Muscle layer of duodenum (tissue), 2 donors: ENCODE measurements around the gene MYO3B.
"Not testable (repeated sequence)": the region's sequence is repeated elsewhere in the genome, so short reads cannot be mapped to it uniquely, and the experiment has no call there.

ENCODE experiments used
- H3K27ac ChIP-seq: one replicate; pipeline ENCODE4 v1.7.0; 2013; ENCODE audit warnings: mild to moderate bottlenecking, low read length
- H3K27me3 ChIP-seq: one replicate; pipeline ENCODE4 v1.7.0; 2013; ENCODE audit warnings: low read depth, mild to moderate bottlenecking, control low read depth, low read length
- H3K36me3 ChIP-seq, 2 donors: one replicate each; pipeline ENCODE4 v1.7.0; 2013; ENCODE audit warnings: low read length in 2 of 2, control low read depth in 1 of 2, mild to moderate bottlenecking in 1 of 2; ENCODE audit not compliant: insufficient read depth in 2 of 2, control insufficient read depth in 1 of 2
- H3K4me1 ChIP-seq, 2 donors: one replicate each; pipeline ENCODE4 v1.7.0; 2013; ENCODE audit warnings: low read length in 2 of 2, mild to moderate bottlenecking in 2 of 2, control low read depth in 1 of 2, moderate library complexity in 1 of 2; ENCODE audit not compliant: insufficient read depth in 2 of 2, control insufficient read depth in 1 of 2
- H3K4me3 ChIP-seq, 2 donors: one replicate each; pipeline ENCODE4 v1.7.0; 2013; ENCODE audit warnings: low read length in 2 of 2, low read depth in 1 of 2, mild to moderate bottlenecking in 1 of 2
- H3K9me3 ChIP-seq, 2 donors: one replicate each; pipeline ENCODE4 v1.7.0; 2013; ENCODE audit warnings: low read length in 2 of 2, control low read depth in 1 of 2, mild to moderate bottlenecking in 1 of 2; ENCODE audit not compliant: control insufficient read depth in 1 of 2
- donor health status: healthy.

The MYO3B gene

GRCh38 chr2:170588729-170589128, 410.8 kb downstream of the MYO3B start:
- H3K4me3 ChIP-seq: no peak overlapping the region
- H3K4me1 ChIP-seq: peaks cover 0 to 12% of the 10 kb centered on the region in 2 donors
- no peaks in the 10 kb centered on the region for H3K27me3 ChIP-seq
- H3K9me3 ChIP-seq: no peaks in the 10 kb centered on the region
- H3K27ac ChIP-seq: no peak overlapping the region
- no peaks in the 10 kb centered on the region for H3K36me3 ChIP-seq

- no peak overlapping the region for H3K27ac ChIP-seq
- H3K4me3 ChIP-seq: no peak overlapping the region
- H3K27me3 ChIP-seq: no peaks in the 10 kb centered on the region
- no peaks in the 10 kb centered on the region for H3K9me3 ChIP-seq
- H3K4me1 ChIP-seq: peaks cover 0 to 8% of the 10 kb centered on the region in 2 donors
- H3K36me3 ChIP-seq: no peaks in the 10 kb centered on the region
Measured at GRCh38 chr2:170596576-170596975, 418.6 kb downstream of the MYO3B start.

GRCh38 chr2:170598067-170598395, 420.1 kb downstream of the MYO3B start:
- peaks cover 0 to 8% of the 10 kb centered on the region in 2 donors for H3K4me1 ChIP-seq
- H3K27me3 ChIP-seq: no peaks in the 10 kb centered on the region
- H3K36me3 ChIP-seq: no peaks in the 10 kb centered on the region
- H3K9me3 ChIP-seq: no peaks in the 10 kb centered on the region
- H3K27ac ChIP-seq: no peak overlapping the region
- H3K4me3 ChIP-seq: no peak overlapping the region

- Histone ChIP-seq H3K9me3 (no peaks in the 10 kb centered on the region), H3K27me3 (no peaks in the 10 kb centered on the region), H3K4me3 (no peak overlapping the region), H3K4me1 (peaks cover 0 to 8% of the 10 kb centered on the region in 2 donors), H3K27ac (no peak overlapping the region), H3K36me3 (no peaks in the 10 kb centered on the region)
Measured at GRCh38 chr2:170601489-170601888, 423.5 kb downstream of the MYO3B start.

- Histone ChIP-seq H3K36me3 (no peaks in the 10 kb centered on the region), H3K4me3 (no peak overlapping the region), H3K27ac (no peak overlapping the region), H3K4me1 (no peaks in the 10 kb centered on the region), H3K27me3 (no peaks in the 10 kb centered on the region), H3K9me3 (no peaks in the 10 kb centered on the region)
Measured at GRCh38 chr2:170605862-170606261, 427.9 kb downstream of the MYO3B start.

- Histone ChIP-seq H3K4me3 (no peak overlapping the region), H3K4me1 (no peaks in the 10 kb centered on the region), H3K36me3 (no peaks in the 10 kb centered on the region), H3K9me3 (no peaks in the 10 kb centered on the region), H3K27me3 (no peaks in the 10 kb centered on the region), H3K27ac (no peak overlapping the region)
Measured at GRCh38 chr2:170607171-170607570, 429.2 kb downstream of the MYO3B start.

GRCh38 chr2:170610615-170611014, 432.7 kb downstream of the MYO3B start:
- no peaks in the 10 kb centered on the region for H3K9me3 ChIP-seq
- H3K4me1 ChIP-seq: no peaks in the 10 kb centered on the region
- H3K27ac ChIP-seq: no peak overlapping the region
- H3K27me3 ChIP-seq: no peaks in the 10 kb centered on the region
- H3K36me3 ChIP-seq: no peaks in the 10 kb centered on the region
- H3K4me3 ChIP-seq: no peak overlapping the region

- not testable (repeated sequence) for H3K4me3 ChIP-seq, H3K36me3 ChIP-seq, H3K9me3 ChIP-seq, H3K4me1 ChIP-seq, H3K27ac ChIP-seq, H3K27me3 ChIP-seq
Measured at GRCh38 chr2:170618948-170619347, 441.0 kb downstream of the MYO3B start.

GRCh38 chr2:170635094-170635493, 457.1 kb downstream of the MYO3B start:
- H3K27me3 ChIP-seq, H3K9me3 ChIP-seq, H3K27ac ChIP-seq, H3K4me3 ChIP-seq, H3K4me1 ChIP-seq, H3K36me3 ChIP-seq: not testable (repeated sequence)

GRCh38 chr2:170639635-170640034, 461.7 kb downstream of the MYO3B start:
- Histone ChIP-seq H3K36me3 (no peaks in the 10 kb centered on the region), H3K27me3 (no peaks in the 10 kb centered on the region), H3K27ac (no peak overlapping the region), H3K4me1 (no peaks in the 10 kb centered on the region), H3K9me3 (no peaks in the 10 kb centered on the region), H3K4me3 (no peak overlapping the region)

GRCh38 chr2:170641961-170642360, 464.0 kb downstream of the MYO3B start:
- Histone ChIP-seq H3K36me3 (no peaks in the 10 kb centered on the region), H3K27ac (no peak overlapping the region), H3K27me3 (no peaks in the 10 kb centered on the region), H3K4me3 (no peak overlapping the region), H3K9me3 (no peaks in the 10 kb centered on the region), H3K4me1 (no peaks in the 10 kb centered on the region)

GRCh38 chr2:170643346-170643745, 465.4 kb downstream of the MYO3B start:
- Histone ChIP-seq H3K36me3 (no peaks in the 10 kb centered on the region), H3K4me1 (no peaks in the 10 kb centered on the region), H3K9me3 (no peaks in the 10 kb centered on the region), H3K27me3 (no peaks in the 10 kb centered on the region), H3K27ac (no peak overlapping the region), H3K4me3 (no peak overlapping the region)
